IMR-90 (cell line): Measurements from ENCODE around the gene PLCB3. TPM values are rescaled to one million over a fixed set of nuclear protein-coding genes. Genes with fewer than 3 reads are reported as not detected.

Source experiments
- CTCF ChIP-seq: conservative IDR thresholded peaks from 2 replicates; pipeline ENCODE4 v1.5.1; 2012; ENCODE audit warnings: mild to moderate bottlenecking, low read depth, low read length, improper control_type of control experiment
- FOS ChIP-seq: fragments of 150-350 bp; IDR thresholded peaks from 2 replicates; pipeline ENCODE4 v1.6.1; 2016; ENCODE audit warnings: low read depth, low read length
- polyA plus RNA-seq, 3 experiments: library from polyadenylated mRNA; depleted of rRNA; stranded (reverse); fragments of >200 nt; gene quantifications; 2 replicates each; pipeline ENCODE4 v1.2.3, GENCODE V29; 2012; ENCODE audit warnings: low replicate concordance in 1 of 3
- total RNA-seq: library from RNA; depleted of rRNA; stranded (reverse); fragments of >200 nt; gene quantifications from 2 replicates; pipeline ENCODE4 v1.2.3, GENCODE V29; 2012

The PLCB3 gene
- total and polyA plus RNA-seq, 2 of the 4 experiments (the other 2 are of a cell fraction), result 23.9 to 24.9 TPM

GRCh38 chr11:64269540-64270220 is 18.4 kb downstream of the PLCB3 start (continued):
- TF ChIP-seq CTCF (peak; percentile 17; the same call in 1 of the 2 replicates), FOS (no peak)
